ELF-1 (cell line): ENCODE data around the gene RGR.

Experiments
- DNase-seq: peaks from one replicate; pipeline ENCODE4 v3.0.0-alpha.2; 2016; ENCODE audit warnings: low read depth, low spot score

RGR gene

GRCh38 chr10:84294766-84295447, 50.1 kb downstream of the RGR start:
- DNase-seq, result no peak

- DNase-seq, result no peak
Observed at GRCh38 chr10:84296091-84296981, 51.5 kb downstream of the RGR start.

- DNase-seq, result no peak
Observed at GRCh38 chr10:84298057-84298456, 53.2 kb downstream of the RGR start.

DNA sequence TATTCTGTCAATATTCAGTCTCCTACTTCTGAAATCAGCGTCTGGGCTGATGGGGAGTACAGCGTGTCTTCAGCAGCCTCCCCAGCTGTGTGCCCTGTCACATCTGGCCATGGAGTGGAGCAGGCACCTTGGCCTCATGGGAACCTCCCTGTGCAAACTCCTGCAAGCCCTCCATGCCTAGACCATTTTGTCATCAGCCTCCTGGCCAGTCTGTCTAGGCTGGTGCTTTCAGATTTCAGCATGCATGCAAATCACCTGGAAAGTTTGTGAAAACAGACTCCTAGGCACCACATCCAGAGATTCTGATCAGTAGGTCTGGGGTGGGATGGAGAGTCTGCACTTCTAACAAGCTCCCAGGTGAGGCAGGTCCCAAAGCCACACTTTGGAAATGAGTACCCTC, 57.4 kb downstream of the RGR start:
- no peak for DNase-seq

DNA sequence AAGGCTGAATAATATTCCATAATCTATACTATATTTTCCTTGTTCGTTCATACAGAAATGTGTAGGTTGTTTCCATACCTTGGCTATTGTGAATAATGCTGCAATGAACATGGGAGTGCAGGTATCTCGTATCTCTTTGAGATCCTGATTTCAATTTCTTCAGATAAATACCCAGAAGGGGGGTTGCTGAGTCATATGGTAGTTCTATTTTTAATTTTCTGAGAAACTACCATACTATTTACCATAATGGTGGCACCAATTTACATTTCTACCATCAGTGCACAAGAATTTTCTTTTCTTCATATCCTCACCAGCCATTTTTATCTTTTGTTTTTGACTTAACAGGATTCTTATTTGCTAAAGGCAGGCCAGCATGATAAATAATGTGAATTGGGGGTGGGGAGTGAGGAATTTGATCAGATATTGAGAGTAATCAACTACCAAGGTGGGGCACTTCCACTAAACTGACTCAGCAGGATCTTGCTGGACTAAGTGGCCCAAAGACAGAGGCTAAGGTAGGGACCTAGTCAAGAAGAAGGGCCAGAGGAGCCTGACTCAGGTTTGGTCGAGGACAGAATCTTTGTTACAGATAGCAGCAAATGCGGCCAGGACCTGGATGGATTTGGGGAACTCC, 62.0 kb downstream of the RGR start:
- no peak for DNase-seq

DNA sequence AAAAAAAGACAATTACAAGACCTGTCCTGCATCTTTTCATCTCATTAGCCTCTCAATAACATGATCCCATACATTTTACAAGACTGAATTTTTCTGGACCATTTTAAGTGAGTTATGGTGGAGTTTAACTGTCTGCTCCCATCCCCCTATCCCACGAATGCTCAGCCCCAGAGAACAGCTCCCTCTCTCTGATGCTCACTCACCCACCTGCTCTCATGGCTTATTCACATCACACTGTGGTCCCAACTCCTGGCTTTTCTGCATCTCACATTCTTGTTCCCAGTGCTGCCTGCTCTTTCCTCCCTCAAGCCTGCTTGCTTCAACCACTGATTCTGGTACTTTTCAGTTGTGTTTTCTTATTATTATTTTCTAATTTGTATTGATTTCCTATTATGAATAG, 63.2 kb downstream of the RGR start:
- DNase-seq, result no peak

DNA sequence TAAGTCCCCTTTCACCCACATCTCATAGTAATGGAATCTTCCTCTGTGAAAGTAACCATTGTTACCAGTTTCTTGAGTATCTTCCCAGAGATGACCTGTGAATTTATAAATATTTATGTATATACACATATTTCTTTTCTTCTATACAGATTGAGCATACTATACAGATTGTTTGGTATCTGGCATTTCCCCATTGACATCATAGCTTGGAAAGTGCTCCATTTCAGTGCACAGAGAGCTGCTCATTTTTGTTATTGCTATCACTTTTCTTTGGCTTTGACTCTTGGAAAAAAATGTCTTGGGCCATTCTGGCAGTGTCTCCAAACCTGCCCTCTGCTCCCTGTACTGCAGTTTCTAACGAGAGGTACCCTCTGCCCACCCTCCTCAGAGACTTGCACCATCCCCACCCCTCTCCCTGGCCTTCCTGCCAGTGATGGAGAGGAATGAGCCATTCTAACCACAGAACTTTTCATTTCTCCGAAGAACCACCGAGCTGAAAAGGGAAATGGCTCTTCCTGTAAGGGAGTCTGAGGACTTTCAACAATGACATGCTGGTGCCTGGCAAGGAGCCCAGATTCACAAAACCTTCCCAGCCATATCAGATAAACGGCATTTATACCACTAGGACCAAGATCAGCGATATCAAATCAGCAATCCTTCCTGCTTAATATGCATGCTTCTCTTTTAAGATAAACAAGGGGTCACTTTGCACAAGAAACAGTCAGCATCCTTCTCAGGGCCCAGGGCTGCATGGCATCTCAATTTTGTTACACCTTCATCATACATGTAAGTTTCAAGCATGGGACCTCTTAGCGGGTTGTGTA, 63.8 kb downstream of the RGR start:
- DNase-seq, result no peak
